SK-N-SH (cell line): ENCODE measurements around the gene RASA4B. TPM values are rescaled to one million over a fixed set of nuclear protein-coding genes. Genes with fewer than 3 reads are reported as not detected.

Experiments
- CTCF ChIA-PET: fragments of 300-600, 350-600 bp; formaldehyde crosslinking; extraction: SDS; loops from one replicate; lab custom pipeline; 2021; lab: Yijun Ruan, JAX
- POLR2A ChIA-PET: fragments of 350-600 bp; sonication (Branson Sonifier 250); formaldehyde crosslinking; extraction: SDS; loops from one replicate; lab custom pipeline; 2020; ENCODE audit warnings: antibody characterized with exemption, inconsistent platforms; lab: Yijun Ruan, JAX
- DNase-seq: peaks from one replicate; pipeline ENCODE4 v3.0.0; 2012
- H2AFZ ChIP-seq: fragments of 200-600 bp; sonication (generic); 2 replicates; pipeline ENCODE4 v1.8.1; 2016; ENCODE audit warnings: antibody characterized with exemption, mild to moderate bottlenecking, low read depth
- H3F3A ChIP-seq: fragments of 200-600 bp; sonication (generic); replicated peaks from 2 replicates; pipeline ENCODE3; 2016; ENCODE audit warnings: antibody characterized with exemption, mild to moderate bottlenecking; ENCODE audit not compliant: insufficient read depth
- H3K27ac ChIP-seq, 2 experiments: fragments of 200-500 bp in 1 of 2; fragments of 200-600 bp in 1 of 2; sonication (Bioruptor generic) in 1 of 2; sonication (generic), shearing (Covaris generic) in 1 of 2; 2 replicates each; pipeline versions ENCODE4 v1.5.1 to v1.6.1; 2014 to 2016; ENCODE audit warnings: low read depth in 2 of 2, inconsistent platforms in 1 of 2, low read length in 1 of 2, mild to moderate bottlenecking in 1 of 2, mixed read lengths in 1 of 2
- H3K27me3 ChIP-seq: fragments of 200-600 bp; sonication (generic), shearing (Covaris generic); 2 replicates; pipeline ENCODE4 v1.6.1; 2016; ENCODE audit warnings: mixed run types; ENCODE audit not compliant: insufficient read depth
- H3K36me3 ChIP-seq, 2 experiments: fragments of 200-500 bp in 1 of 2; fragments of 200-600 bp in 1 of 2; sonication (Bioruptor generic) in 1 of 2; sonication (generic) in 1 of 2; replicated peaks in 1 of 2; 2 replicates each; pipeline versions ENCODE3 to v1.5.1; 2014 to 2016; ENCODE audit warnings: low read length in 1 of 2, mild to moderate bottlenecking in 1 of 2; ENCODE audit not compliant: insufficient read depth in 2 of 2, control insufficient read depth in 1 of 2
- H3K4me1 ChIP-seq, 2 experiments: fragments of 200-500 bp in 1 of 2; fragments of 200-600 bp in 1 of 2; sonication (Bioruptor generic) in 1 of 2; sonication (generic), shearing (Covaris generic) in 1 of 2; 2 replicates each; pipeline versions ENCODE4 v1.5.1 to v1.6.1; 2014 to 2016; ENCODE audit warnings: low read depth in 1 of 2, low read length in 1 of 2, mixed run types in 1 of 2; ENCODE audit not compliant: insufficient read depth in 2 of 2, control insufficient read depth in 1 of 2
- H3K4me2 ChIP-seq: fragments of 200-600 bp; sonication (generic), shearing (Covaris generic); 2 replicates; pipeline ENCODE4 v1.6.1; 2017; ENCODE audit warnings: mixed run types
- H3K4me3 ChIP-seq, 2 experiments: fragments of 200-500 bp in 1 of 2; fragments of 200-600 bp in 1 of 2; sonication (Bioruptor generic) in 1 of 2; sonication (generic), shearing (Covaris generic) in 1 of 2; 2 replicates each; pipeline versions ENCODE4 v1.5.1 to v1.8.1; 2014 to 2016; ENCODE audit warnings: low read depth in 2 of 2, inconsistent platforms in 1 of 2, low read length in 1 of 2, mild to moderate bottlenecking in 1 of 2, mixed read lengths in 1 of 2, moderate library complexity in 1 of 2
- H3K79me2 ChIP-seq: fragments of 200-600 bp; sonication (generic); 2 replicates; pipeline ENCODE4 v1.8.1; 2017; ENCODE audit warnings: mild to moderate bottlenecking; ENCODE audit not compliant: insufficient read depth
- H3K9ac ChIP-seq: fragments of 200-600 bp; sonication (generic); 2 replicates; pipeline ENCODE4 v1.6.1; 2017; ENCODE audit warnings: mixed run types
- H3K9me2 ChIP-seq: fragments of 200-600 bp; sonication (generic); 2 replicates; pipeline ENCODE4 v1.6.1; 2017; ENCODE audit warnings: mixed run types
- H3K9me3 ChIP-seq: fragments of 200-600 bp; sonication (generic); 2 replicates; pipeline ENCODE4 v1.6.1; 2017; ENCODE audit warnings: mixed run types, mild to moderate bottlenecking, moderate library complexity
- H4K20me1 ChIP-seq: fragments of 200-600 bp; sonication (generic); 2 replicates; pipeline ENCODE4 v1.6.1; 2017; ENCODE audit warnings: mild to moderate bottlenecking, mixed run types; ENCODE audit not compliant: insufficient read depth
- GATA2 ChIP-seq: sonication (generic); formaldehyde crosslinking; IDR thresholded peaks from 2 replicates; pipeline ENCODE4 v1.5.0; 2020; ENCODE audit warnings: mild to moderate bottlenecking, missing genetic modification reagents
- JUND ChIP-seq: IDR thresholded peaks from 2 replicates; pipeline ENCODE4 v1.4.0; 2012
- NRF1 ChIP-seq: IDR thresholded peaks from 2 replicates; pipeline ENCODE4 v1.6.1; 2012; ENCODE audit warnings: low read depth, mild to moderate bottlenecking, low read length
- RCOR1 ChIP-seq: fragments of 150-350 bp; IDR thresholded peaks from 2 replicates; pipeline ENCODE4 v1.6.1; 2017; ENCODE audit warnings: antibody characterized with exemption, low read length
- REST ChIP-seq: IDR thresholded peaks from 2 replicates; pipeline ENCODE4 v1.6.1; 2012; ENCODE audit warnings: mild to moderate bottlenecking, low read depth, low read length, moderate library complexity
- TEAD4 ChIP-seq: IDR thresholded peaks from 2 replicates; pipeline ENCODE4 v1.4.0; 2012; ENCODE audit warnings: mild to moderate bottlenecking, borderline replicate concordance; ENCODE audit not compliant: insufficient read depth
- USF1 ChIP-seq: IDR thresholded peaks from 2 replicates; pipeline ENCODE4 v1.4.0; 2012; ENCODE audit warnings: low read depth, borderline replicate concordance
- YY1 ChIP-seq: IDR thresholded peaks from 2 replicates; pipeline ENCODE4 v1.4.0; 2012; ENCODE audit warnings: low read depth, mild to moderate bottlenecking
- WGBS: methylation state at CpG from one replicate; pipeline ENCODE4 v1.1.6; 2017; ENCODE audit warnings: low lambda C conversion rate; 5-methylcytosine and 5-hydroxymethylcytosine counted together
- polyA plus RNA-seq, 3 experiments: library from polyadenylated mRNA; depleted of rRNA; stranded (reverse); fragments of >200 nt; gene quantifications; 2 replicates each; pipeline ENCODE4 v1.2.3, GENCODE V29; 2012
- TF ChIP-seq, protein P1 (sequence below): fragments of 200-600 bp; sonication (generic); IDR thresholded peaks from 2 replicates; pipeline ENCODE4 v1.6.1; 2017; ENCODE audit warnings: antibody characterized with exemption, mild to moderate bottlenecking, moderate library complexity

Gene RASA4B
- polyA plus RNA-seq, 1 of the 3 experiments (the other 2 are of a cell fraction), result 19.5 TPM

DNA sequence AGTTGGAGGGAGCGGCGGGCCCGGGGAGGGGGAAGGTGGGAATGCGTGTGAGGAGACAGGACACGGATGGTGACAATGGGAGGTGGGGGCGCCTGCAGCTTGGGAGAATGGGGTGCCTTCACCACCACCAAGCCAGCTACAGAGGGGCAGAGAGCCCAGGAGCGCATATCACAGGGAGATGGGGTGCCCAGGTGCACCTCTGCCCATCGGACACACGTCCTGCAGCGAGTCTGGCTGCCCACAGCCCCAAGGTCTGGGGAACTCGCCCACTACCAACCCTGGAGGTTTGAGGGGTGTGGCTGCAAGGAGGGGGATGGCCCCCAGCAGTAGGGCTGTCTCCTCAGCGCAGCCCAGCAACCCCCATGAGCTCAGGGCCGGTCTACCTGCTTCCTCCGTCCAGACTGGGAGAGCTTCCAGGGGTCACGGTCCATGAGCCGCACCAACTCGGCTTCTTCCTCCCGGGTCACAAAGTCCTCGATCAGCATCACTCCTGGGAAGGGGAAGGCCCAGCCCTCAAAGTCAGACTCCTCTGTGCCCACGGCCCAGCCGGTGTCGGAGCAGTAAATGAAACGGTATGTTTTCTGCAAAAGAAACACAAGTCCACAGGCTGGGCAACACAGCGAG lies 58.2 kb downstream of the RASA4B start:
- Histone ChIP-seq H3K79me2 (peaks cover 32% of the 10 kb centered on the region), H3K9ac (no peak overlapping the region), H2AFZ (no peak overlapping the region), H3K27ac (no peak overlapping the region), H3F3A (peaks cover 22% of the 10 kb centered on the region), H3K36me3 (peaks cover 9 to 19% of the 10 kb centered on the region in 2 experiments), H3K4me3 (no peak overlapping the region), H4K20me1 (0 out of 2 replicates have a peak, but pooled peaks cover 9% of the 10 kb centered on the region), H3K4me2 (no peak overlapping the region), H3K9me3 (no peaks in the 10 kb centered on the region), H3K27me3 (no peaks in the 10 kb centered on the region), H3K4me1 (peaks cover 4 to 9% of the 10 kb centered on the region in 2 experiments; a peak in 3 of 4 replicates), H3K9me2 (no peaks in the 10 kb centered on the region)
- WGBS, result 96% methylated on average over 23 of the region's 24 CpGs
- no peak for TF ChIP-seq NRF1
- no peak for TF ChIP-seq GATA2 (CRISPR knock-in tag)
- no peak for TF ChIP-seq TEAD4
- TF ChIP-seq USF1, result no peak
- no peak for TF ChIP-seq RCOR1
- no peak for TF ChIP-seq REST
- TF ChIP-seq, protein P1, sequence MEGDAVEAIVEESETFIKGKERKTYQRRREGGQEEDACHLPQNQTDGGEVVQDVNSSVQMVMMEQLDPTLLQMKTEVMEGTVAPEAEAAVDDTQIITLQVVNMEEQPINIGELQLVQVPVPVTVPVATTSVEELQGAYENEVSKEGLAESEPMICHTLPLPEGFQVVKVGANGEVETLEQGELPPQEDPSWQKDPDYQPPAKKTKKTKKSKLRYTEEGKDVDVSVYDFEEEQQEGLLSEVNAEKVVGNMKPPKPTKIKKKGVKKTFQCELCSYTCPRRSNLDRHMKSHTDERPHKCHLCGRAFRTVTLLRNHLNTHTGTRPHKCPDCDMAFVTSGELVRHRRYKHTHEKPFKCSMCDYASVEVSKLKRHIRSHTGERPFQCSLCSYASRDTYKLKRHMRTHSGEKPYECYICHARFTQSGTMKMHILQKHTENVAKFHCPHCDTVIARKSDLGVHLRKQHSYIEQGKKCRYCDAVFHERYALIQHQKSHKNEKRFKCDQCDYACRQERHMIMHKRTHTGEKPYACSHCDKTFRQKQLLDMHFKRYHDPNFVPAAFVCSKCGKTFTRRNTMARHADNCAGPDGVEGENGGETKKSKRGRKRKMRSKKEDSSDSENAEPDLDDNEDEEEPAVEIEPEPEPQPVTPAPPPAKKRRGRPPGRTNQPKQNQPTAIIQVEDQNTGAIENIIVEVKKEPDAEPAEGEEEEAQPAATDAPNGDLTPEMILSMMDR, result no peak
- TF ChIP-seq JUND, result no peak
- no peak for TF ChIP-seq YY1
- DNase-seq, result no peak
- ChIA-PET POLR2A (no interaction called here), CTCF (interaction anchor here (1.7 kb wide), 1 partner anchor 55 kb away, joined by 5 read pairs; no protein-coding TSS in a partner anchor)
